Muscle layer of colon (tissue), 2 donors: ENCODE measurements around the gene TATDN3.
"Not testable (repeated sequence)": the region's sequence is repeated elsewhere in the genome, so short reads cannot be mapped to it uniquely, and the experiment has no call there.

ENCODE experiments used
- H3K27ac ChIP-seq: one replicate; pipeline ENCODE4 v1.7.0; 2013; ENCODE audit warnings: low read depth, mild to moderate bottlenecking, low read length, moderate library complexity
- H3K27me3 ChIP-seq, 2 donors: one replicate each; pipeline ENCODE4 v1.7.0; 2013; ENCODE audit warnings: low read length in 2 of 2, mild to moderate bottlenecking in 2 of 2; ENCODE audit not compliant: insufficient read depth in 2 of 2, control insufficient read depth in 1 of 2
- H3K36me3 ChIP-seq: one replicate; pipeline ENCODE4 v1.7.0; 2013; ENCODE audit warnings: mild to moderate bottlenecking, low read length; ENCODE audit not compliant: insufficient read depth
- H3K4me1 ChIP-seq: one replicate; pipeline ENCODE4 v1.7.0; 2013; ENCODE audit warnings: mild to moderate bottlenecking, low read length; ENCODE audit not compliant: insufficient read depth
- H3K4me3 ChIP-seq, 2 donors: one replicate each; pipeline ENCODE4 v1.7.0; 2013; ENCODE audit warnings: low read length in 2 of 2, low read depth in 1 of 2, mild to moderate bottlenecking in 1 of 2, moderate library complexity in 1 of 2
- H3K9ac ChIP-seq: one replicate; pipeline ENCODE4 v1.7.0; 2013; ENCODE audit warnings: low read length
- H3K9me3 ChIP-seq: one replicate; pipeline ENCODE4 v1.7.0; 2013; ENCODE audit warnings: mild to moderate bottlenecking, low read length
- donor health status: abdominal sarcoma.
- donor health status: Adenocarcinoma of cecum.

TATDN3 gene

GRCh38 chr1:212844521-212844920 is 52.8 kb downstream of the TATDN3 start:
- not testable (repeated sequence) for H3K4me3 ChIP-seq, H3K36me3 ChIP-seq, H3K9ac ChIP-seq, H3K4me1 ChIP-seq, H3K27me3 ChIP-seq, H3K9me3 ChIP-seq, H3K27ac ChIP-seq

GRCh38 chr1:212847549-212847948 is 55.9 kb downstream of the TATDN3 start, which contains the start of gene SPATA45:
Gene SPATA45 (minus strand): TSS chr1:212847649. CDS start chr1:212836149, 11,500 bp downstream.
- no peaks in the 10 kb centered on the region for H3K4me1 ChIP-seq
- H3K36me3 ChIP-seq: no peaks in the 10 kb centered on the region
- H3K27me3 ChIP-seq: no peaks in the 10 kb centered on the region
- no peak within 1 kb of the TSS for H3K9ac ChIP-seq
- no peaks in the 10 kb centered on the region for H3K9me3 ChIP-seq
- no peak within 1 kb of the TSS for H3K27ac ChIP-seq
- H3K4me3 ChIP-seq: no peak within 1 kb of the TSS

GRCh38 chr1:212852105-212852688 is 60.5 kb downstream of the TATDN3 start:
- Histone ChIP-seq H3K27ac (no peak overlapping the region), H3K27me3 (no peaks in the 10 kb centered on the region), H3K4me1 (peaks cover 6% of the 10 kb centered on the region), H3K9me3 (no peaks in the 10 kb centered on the region), H3K36me3 (no peaks in the 10 kb centered on the region), H3K4me3 (no peak overlapping the region), H3K9ac (no peak overlapping the region)

- H3K4me1 ChIP-seq: peaks cover 9% of the 10 kb centered on the region
- no peak overlapping the region for H3K4me3 ChIP-seq
- no peaks in the 10 kb centered on the region for H3K27me3 ChIP-seq
- H3K9me3 ChIP-seq: no peaks in the 10 kb centered on the region
- no peak overlapping the region for H3K27ac ChIP-seq
- H3K9ac ChIP-seq: no peak overlapping the region
- no peaks in the 10 kb centered on the region for H3K36me3 ChIP-seq
Measured at GRCh38 chr1:212853658-212854057, 62.0 kb downstream of the TATDN3 start.

GRCh38 chr1:212856755-212857154 is 65.1 kb downstream of the TATDN3 start:
- no peak overlapping the region for H3K9ac ChIP-seq
- H3K4me3 ChIP-seq: peak overlapping the region in 1 of 2 donors; percentile 84
- H3K27me3 ChIP-seq: no peaks in the 10 kb centered on the region
- no peaks in the 10 kb centered on the region for H3K36me3 ChIP-seq
- no peaks in the 10 kb centered on the region for H3K9me3 ChIP-seq
- peaks cover 19% of the 10 kb centered on the region for H3K4me1 ChIP-seq
- no peak overlapping the region for H3K27ac ChIP-seq

- Histone ChIP-seq H3K27me3 (no peaks in the 10 kb centered on the region), H3K9me3 (no peaks in the 10 kb centered on the region), H3K27ac (peak within 1 kb of the TSS; percentile 96), H3K4me1 (peaks cover 19% of the 10 kb centered on the region), H3K36me3 (no peaks in the 10 kb centered on the region), H3K9ac (peak within 1 kb of the TSS; percentile 68), H3K4me3 (peak within 1 kb of the TSS; percentile 84 to 100)
Measured at GRCh38 chr1:212857992-212858460, 66.3 kb downstream of the TATDN3 start, which contains the start of gene FLVCR1. Gene FLVCR1 (plus strand): TSS chr1:212858275. CDS start chr1:212858453, 178 bp downstream.

GRCh38 chr1:212858461-212859265 is 67.0 kb downstream of the TATDN3 start:
- Histone ChIP-seq H3K9me3 (no peaks in the 10 kb centered on the region), H3K9ac (peak overlapping the region; percentile 65), H3K27ac (peak overlapping the region; percentile 96), H3K36me3 (peaks cover under 1% of the 10 kb centered on the region), H3K4me3 (peak overlapping the region; percentile 84 to 100), H3K4me1 (peaks cover 19% of the 10 kb centered on the region), H3K27me3 (no peaks in the 10 kb centered on the region)

GRCh38 chr1:212860713-212861581 is 69.3 kb downstream of the TATDN3 start:
- Histone ChIP-seq H3K9ac (no peak overlapping the region), H3K27ac (no peak overlapping the region), H3K36me3 (peaks cover 8% of the 10 kb centered on the region), H3K9me3 (no peaks in the 10 kb centered on the region), H3K4me1 (peaks cover 19% of the 10 kb centered on the region), H3K27me3 (no peaks in the 10 kb centered on the region), H3K4me3 (no peak overlapping the region)

- no peak overlapping the region for H3K27ac ChIP-seq
- H3K9ac ChIP-seq: no peak overlapping the region
- peaks cover 8% of the 10 kb centered on the region for H3K36me3 ChIP-seq
- no peaks in the 10 kb centered on the region for H3K27me3 ChIP-seq
- H3K9me3 ChIP-seq: no peaks in the 10 kb centered on the region
- H3K4me3 ChIP-seq: no peak overlapping the region
- peaks cover 12% of the 10 kb centered on the region for H3K4me1 ChIP-seq
Measured at GRCh38 chr1:212862111-212862690, 70.5 kb downstream of the TATDN3 start.

- H3K27me3 ChIP-seq, H3K9ac ChIP-seq, H3K27ac ChIP-seq, H3K9me3 ChIP-seq, H3K36me3 ChIP-seq, H3K4me3 ChIP-seq: not testable (repeated sequence)
- H3K4me1 ChIP-seq: peaks cover 10% of the 10 kb centered on the region
Measured at GRCh38 chr1:212863345-212863744, 71.7 kb downstream of the TATDN3 start.

- Histone ChIP-seq H3K9ac (no peak overlapping the region), H3K4me1 (peaks cover 10% of the 10 kb centered on the region), H3K4me3 (no peak overlapping the region), H3K27ac (no peak overlapping the region), H3K27me3 (no peaks in the 10 kb centered on the region), H3K9me3 (no peaks in the 10 kb centered on the region), H3K36me3 (peaks cover 8% of the 10 kb centered on the region)
Measured at GRCh38 chr1:212864201-212864600, 72.5 kb downstream of the TATDN3 start.
